IgD-negative memory B cell (primary cell): ENCODE results near the gene PYM1. TPM values are rescaled to one million over a fixed set of nuclear protein-coding genes. Genes with fewer than 3 reads are reported as not detected.

Experiments
- H3K27ac Mint-ChIP-seq, 3 donors: one replicate each; pipeline ENCODE4 v1.8.0; 2020 to 2022; ENCODE audit warnings: mild to moderate bottlenecking in 3 of 3, mixed read lengths in 3 of 3, moderate library complexity in 1 of 3
- H3K27me3 Mint-ChIP-seq: one replicate; pipeline ENCODE4 v1.8.0; 2021; ENCODE audit warnings: mixed read lengths
- H3K36me3 Mint-ChIP-seq: one replicate; pipeline ENCODE4 v1.8.0; 2020; ENCODE audit warnings: mild to moderate bottlenecking, mixed read lengths
- H3K4me1 Mint-ChIP-seq, 3 donors: one replicate each; pipeline ENCODE4 v1.8.0; 2020 to 2022; ENCODE audit warnings: mixed read lengths in 3 of 3, mild to moderate bottlenecking in 1 of 3
- H3K4me3 Mint-ChIP-seq, 4 donors: one replicate each; pipeline ENCODE4 v1.8.0; 2020 to 2022; ENCODE audit warnings: mild to moderate bottlenecking in 4 of 4, mixed read lengths in 4 of 4, moderate library complexity in 3 of 4
- H3K9me3 Mint-ChIP-seq, 3 donors: one replicate each; pipeline ENCODE4 v1.8.0; 2020 to 2021; ENCODE audit warnings: mixed read lengths in 3 of 3, mild to moderate bottlenecking in 1 of 3
- polyA plus RNA-seq: library from polyadenylated mRNA; unstranded; fragments of 300-500 nt; fragmentation: Illumina TruSeq; gene quantifications from one replicate; pipeline ENCODE4 v1.2.3, GENCODE V29; 2021

The PYM1 gene
- polyA plus RNA-seq, 1 donor from 2014 or later = 76.5 TPM

DNA sequence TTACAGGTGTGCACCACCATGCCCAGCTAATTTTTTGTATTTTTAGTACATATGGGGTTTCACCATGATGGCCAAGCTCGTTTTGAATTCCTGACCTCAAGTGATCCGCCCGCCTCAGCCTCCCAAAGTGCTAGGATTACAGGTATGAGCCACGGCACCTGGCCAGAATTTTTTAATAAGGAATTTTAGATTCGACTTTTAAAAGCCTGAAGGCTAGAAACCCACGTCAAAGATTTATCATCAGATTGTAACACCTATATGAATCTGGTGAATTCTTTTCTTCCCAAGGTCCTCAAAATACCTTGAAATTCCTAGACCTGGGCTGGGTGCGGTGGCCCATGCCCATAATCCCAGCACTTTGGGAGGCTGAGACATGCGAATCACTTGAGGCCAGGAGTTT is 66.3 kb downstream of the PYM1 start:
- H3K4me3 Mint-ChIP-seq = no peak overlapping the region
- H3K27me3 Mint-ChIP-seq = no peaks in the 10 kb centered on the region
- no peaks in the 10 kb centered on the region for H3K4me1 Mint-ChIP-seq
- peaks cover 5% of the 10 kb centered on the region for H3K36me3 Mint-ChIP-seq
- H3K9me3 Mint-ChIP-seq = peaks cover 0 to 4% (median 3%) of the 10 kb centered on the region in 3 donors
- H3K27ac Mint-ChIP-seq = no peak overlapping the region

DNA sequence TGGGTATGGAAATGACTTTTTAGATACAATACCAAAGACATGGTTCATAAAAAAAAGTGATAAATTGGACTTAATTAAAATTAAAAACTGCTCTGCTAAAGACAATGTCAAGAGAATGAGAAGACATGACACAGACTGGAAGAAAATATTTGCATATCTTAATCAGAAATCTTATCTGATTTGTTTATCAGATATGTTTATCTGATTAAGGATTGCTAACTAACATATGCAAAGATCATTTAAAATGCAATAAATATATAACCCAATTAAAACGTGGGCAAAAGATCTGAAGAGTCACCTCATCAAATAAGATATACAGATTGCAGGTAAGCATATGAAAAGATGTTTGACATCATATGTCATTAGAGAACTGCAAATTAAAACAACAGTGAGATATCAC is 75.0 kb downstream of the PYM1 start:
- Mint-ChIP-seq H3K4me1 (no peaks in the 10 kb centered on the region), H3K9me3 (no peaks in the 10 kb centered on the region), H3K27me3 (peaks cover 4% of the 10 kb centered on the region), H3K36me3 (peaks cover 7% of the 10 kb centered on the region), H3K27ac (no peak overlapping the region), H3K4me3 (no peak overlapping the region)

Other genes starting within 250 kb of the PYM1 start
- 0.13 TPM for gene ITGA7, start 220.0 kb downstream of the PYM1 start, polyA plus RNA-seq
- 174 TPM for gene BLOC1S1, start 211.8 kb downstream of the PYM1 start, polyA plus RNA-seq
- 2.2 TPM for gene RDH5, start 207.5 kb downstream of the PYM1 start, polyA plus RNA-seq
- gene CD63, start 198.9 kb downstream of the PYM1 start, polyA plus RNA-seq = 171 TPM
- 1.1 TPM for gene GDF11, start 184.8 kb downstream of the PYM1 start, polyA plus RNA-seq
- gene SARNP, start 110.2 kb downstream of the PYM1 start, polyA plus RNA-seq = 94.2 TPM
- 97.5 TPM for gene ORMDL2, start 109.9 kb downstream of the PYM1 start, polyA plus RNA-seq
- gene DNAJC14, start 98.3 kb downstream of the PYM1 start, polyA plus RNA-seq = 35.9 TPM
- not detected for gene MMP19, start 85.0 kb downstream of the PYM1 start, polyA plus RNA-seq
- gene DGKA, start 3.3 kb upstream of the PYM1 start, polyA plus RNA-seq = 114 TPM
- gene PMEL, start 38.1 kb upstream of the PYM1 start, polyA plus RNA-seq = 1.1 TPM
- gene CDK2, start 38.9 kb upstream of the PYM1 start, polyA plus RNA-seq = 8.9 TPM
- gene RAB5B, start 46.2 kb upstream of the PYM1 start, polyA plus RNA-seq = 54.7 TPM
- 1.3 TPM for gene SUOX, start 69.4 kb upstream of the PYM1 start, polyA plus RNA-seq
- 0.35 TPM for gene IKZF4, start 93.1 kb upstream of the PYM1 start, polyA plus RNA-seq
- 1,297 TPM for gene RPS26, start 114.0 kb upstream of the PYM1 start, polyA plus RNA-seq
- 0.83 TPM for gene ERBB3, start 152.3 kb upstream of the PYM1 start, polyA plus RNA-seq
- gene PA2G4, start 176.7 kb upstream of the PYM1 start, polyA plus RNA-seq = 112 TPM
- 8,874 TPM for gene RPL41, start 188.7 kb upstream of the PYM1 start, polyA plus RNA-seq
- gene ZC3H10, start 190.4 kb upstream of the PYM1 start, polyA plus RNA-seq = 2.9 TPM
- gene ESYT1, start 200.4 kb upstream of the PYM1 start, polyA plus RNA-seq = 156 TPM
- 25.2 TPM for gene MYL6B, start 224.7 kb upstream of the PYM1 start, polyA plus RNA-seq
- 1,656 TPM for gene MYL6, start 230.5 kb upstream of the PYM1 start, polyA plus RNA-seq